ENCODE data around the gene PREX1. TPM values are rescaled to one million over a fixed set of nuclear protein-coding genes. Genes with fewer than 3 reads are reported as not detected.
A peak's percentile ranks its signal among the peaks of the same experiment; 100 is the strongest.

The PREX1 gene
- total RNA-seq, 1 donor from 2014 or later, result 78.2 TPM

- peak; percentile 55 to 57 for ATAC-seq
Observed at GRCh38 chr20:48769069-48769983, 58.5 kb downstream of the PREX1 start.

GRCh38 chr20:48766961-48767960 is 60.5 kb downstream of the PREX1 start:
- Histone ChIP-seq H3K4me1 (peaks cover 72% of the 10 kb centered on the region), H3K4me3 (no peak overlapping the region), H3K27me3 (ENCODE audit: low read depth) (peaks cover 4% of the 10 kb centered on the region), H3K36me3 (no peaks in the 10 kb centered on the region), H3K9me3 (no peaks in the 10 kb centered on the region), H3K27ac (peak overlapping the region; percentile 29)
- no peak for DNase-seq
- TF ChIP-seq CTCF (IDR thresholded peaks at IDR 0.05), result no peak
- ATAC-seq, result no peak
- intact Hi-C loops (cut with DNase I), result no loop called here

More at GRCh38 chr20:48769069-48769983, 58.5 kb downstream of the PREX1 start:
- Histone ChIP-seq H3K9me3 (no peaks in the 10 kb centered on the region), H3K27me3 (ENCODE audit: low read depth) (peaks cover 4% of the 10 kb centered on the region), H3K27ac (peak overlapping the region; percentile 41), H3K36me3 (no peaks in the 10 kb centered on the region), H3K4me3 (no peak overlapping the region), H3K4me1 (peaks cover 75% of the 10 kb centered on the region)
- TF ChIP-seq CTCF (IDR thresholded peaks at IDR 0.05), result no peak
- intact Hi-C loops (cut with DNase I), result no loop called here
- peak; percentile 72 for DNase-seq

GRCh38 chr20:48766205-48766604 is 61.6 kb downstream of the PREX1 start:
- intact Hi-C loops (cut with DNase I), result no loop called here
- Histone ChIP-seq H3K9me3 (no peaks in the 10 kb centered on the region), H3K4me3 (no peak overlapping the region), H3K4me1 (peaks cover 72% of the 10 kb centered on the region), H3K27ac (peak overlapping the region; percentile 29), H3K27me3 (ENCODE audit: low read depth) (peaks cover 4% of the 10 kb centered on the region), H3K36me3 (no peaks in the 10 kb centered on the region)
- ATAC-seq (no peak), DNase-seq (no peak)
- TF ChIP-seq CTCF (IDR thresholded peaks at IDR 0.05), result no peak

GRCh38 chr20:48765359-48765758 is 62.4 kb downstream of the PREX1 start:
- peaks cover 4% of the 10 kb centered on the region for H3K27me3 ChIP-seq (ENCODE audit: low read depth)
- peaks cover 72% of the 10 kb centered on the region for H3K4me1 ChIP-seq
- no peak overlapping the region for H3K4me3 ChIP-seq
- H3K9me3 ChIP-seq, result no peaks in the 10 kb centered on the region
- no peak for TF ChIP-seq CTCF (IDR thresholded peaks at IDR 0.05)
- no peaks in the 10 kb centered on the region for H3K36me3 ChIP-seq
- DNase-seq (no peak), ATAC-seq (no peak)
- H3K27ac ChIP-seq, result peak overlapping the region; percentile 51
- intact Hi-C loops (cut with DNase I), result no loop called here

GRCh38 chr20:48763216-48763914 is 64.4 kb downstream of the PREX1 start:
- no peaks in the 10 kb centered on the region for H3K27me3 ChIP-seq (ENCODE audit: low read depth)

More at GRCh38 chr20:48763216-48763914, 64.4 kb downstream of the PREX1 start:
- Histone ChIP-seq H3K36me3 (no peaks in the 10 kb centered on the region), H3K4me1 (peaks cover 74% of the 10 kb centered on the region), H3K4me3 (no peak overlapping the region), H3K27ac (peak overlapping the region; percentile 69), H3K9me3 (no peaks in the 10 kb centered on the region)
- intact Hi-C loops (cut with DNase I), result no loop called here
- TF ChIP-seq CTCF (IDR thresholded peaks at IDR 0.05), result no peak
- ATAC-seq (peak; percentile 24 to 36), DNase-seq (no peak)

All from lower lobe of right lung (tissue), 2 donors.